Measurements from ENCODE around the gene MCM5.

The MCM5 gene

DNA sequence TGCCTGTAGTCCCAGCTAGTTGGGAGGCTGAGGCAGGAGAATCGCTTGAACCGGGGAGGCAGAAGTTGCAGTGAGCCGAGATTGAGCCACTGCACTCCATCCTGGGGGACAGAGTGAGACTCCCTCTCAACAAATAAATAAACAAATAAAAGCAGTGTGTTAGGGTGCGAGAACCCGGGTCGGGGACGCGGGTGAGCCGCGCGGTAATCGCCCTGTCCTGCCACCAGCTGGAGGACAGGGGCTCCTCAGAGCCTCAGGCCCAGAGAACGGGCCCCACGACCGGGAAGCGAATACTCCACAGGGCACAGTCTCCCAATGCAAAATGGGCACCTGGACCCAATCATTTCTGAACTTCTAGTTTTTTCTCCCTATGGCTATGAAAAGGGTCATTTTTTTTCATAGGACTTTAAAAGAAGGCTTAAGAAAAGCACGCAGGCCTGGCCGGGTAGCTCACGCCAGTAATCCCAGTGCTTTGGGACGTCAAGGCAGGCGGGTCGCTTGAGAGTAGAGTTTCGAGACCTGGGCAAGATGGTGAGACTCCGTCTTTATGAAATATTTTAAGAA is 744 bp upstream of the MCM5 start:
- Histone ChIP-seq H3K27me3 (ENCODE audit: control insufficient read depth in 5 of 5, insufficient read depth in 4 of 5, low read length in 5 of 5) (no peaks in the 10 kb centered on the region), H3K9ac (ENCODE audit: low read length in 5 of 5) (peak overlapping the region in 3 of 5 donors; percentile 59 to 63 (median 62))

DNA sequence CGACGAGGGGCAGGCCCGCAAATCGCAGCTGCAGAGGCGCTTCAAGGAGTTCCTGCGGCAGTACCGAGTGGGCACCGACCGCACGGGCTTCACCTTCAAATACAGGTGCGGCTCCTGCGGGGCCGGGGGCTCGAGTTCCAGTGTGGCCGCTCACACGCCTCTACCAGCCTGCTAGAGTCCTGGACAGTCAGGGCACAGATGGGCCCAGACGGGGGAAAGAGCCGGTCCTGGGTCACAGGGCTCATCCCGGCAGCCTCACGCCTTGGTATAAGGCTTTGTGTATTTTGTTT is 506 bp downstream of the MCM5 start:
- H3K36me3 ChIP-seq (ENCODE audit: control insufficient read depth in 5 of 5, insufficient read depth in 5 of 5, low read length in 5 of 5): peaks cover 0 to 23% (median 18%) of the 10 kb centered on the region in 5 donors
- peaks cover 0 to 27% (median 21%) of the 10 kb centered on the region in 5 donors for H3K4me1 ChIP-seq (ENCODE audit: control insufficient read depth in 5 of 5, insufficient read depth in 5 of 5, low read length in 5 of 5)
- no peaks in the 10 kb centered on the region for H3K9me3 ChIP-seq (ENCODE audit: control insufficient read depth in 5 of 5, low read length in 5 of 5)
- no peak overlapping the region for H3K27ac ChIP-seq (ENCODE audit: low read depth, low read length)
- H3K27me3 ChIP-seq (ENCODE audit: control insufficient read depth in 5 of 5, insufficient read depth in 4 of 5, low read length in 5 of 5): no peaks in the 10 kb centered on the region
- peak overlapping the region; percentile 79 to 94 (median 93) for H3K4me3 ChIP-seq (ENCODE audit: low read depth in 1 of 5, low read length in 5 of 5)
- peak overlapping the region in 4 of 5 donors; percentile 68 to 82 (median 79) for H3K9ac ChIP-seq (ENCODE audit: low read length in 5 of 5)

More for the DNA sequence above, 744 bp upstream of the MCM5 start:
- peaks cover 0 to 27% (median 21%) of the 10 kb centered on the region in 5 donors for H3K4me1 ChIP-seq (ENCODE audit: control insufficient read depth in 5 of 5, insufficient read depth in 5 of 5, low read length in 5 of 5)
- H3K4me3 ChIP-seq (ENCODE audit: low read depth in 1 of 5, low read length in 5 of 5): peak overlapping the region; percentile 90 to 94 (median 93)
- H3K27ac ChIP-seq (ENCODE audit: low read depth, low read length): peak overlapping the region; percentile 57
- peaks cover 0 to 15% (median 13%) of the 10 kb centered on the region in 5 donors for H3K36me3 ChIP-seq (ENCODE audit: control insufficient read depth in 5 of 5, insufficient read depth in 5 of 5, low read length in 5 of 5)
- H3K9me3 ChIP-seq (ENCODE audit: control insufficient read depth in 5 of 5, low read length in 5 of 5): no peaks in the 10 kb centered on the region

DNA sequence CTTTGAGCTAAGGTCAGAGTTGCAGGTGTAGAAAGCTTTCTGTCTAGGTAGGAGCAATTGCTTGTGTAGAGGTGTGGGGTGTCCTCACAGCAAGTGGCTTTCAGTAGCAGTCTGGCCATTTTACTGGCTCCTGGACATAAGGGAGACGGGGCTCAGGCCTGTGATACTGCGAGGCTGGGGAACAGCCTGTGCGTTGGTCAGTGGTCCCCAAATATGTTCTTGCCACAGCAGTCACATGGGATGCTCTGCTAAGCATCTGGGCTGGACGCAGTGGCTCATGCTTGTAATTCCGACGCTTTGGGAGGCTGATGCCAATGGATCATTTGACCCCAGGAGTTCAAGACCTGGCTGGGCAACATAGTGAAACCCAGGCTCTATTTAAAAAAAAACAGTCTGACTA is 1.9 kb downstream of the MCM5 start:
- no peaks in the 10 kb centered on the region for H3K27me3 ChIP-seq (ENCODE audit: control insufficient read depth in 5 of 5, insufficient read depth in 4 of 5, low read length in 5 of 5)
- no peak overlapping the region for H3K9ac ChIP-seq (ENCODE audit: low read length in 5 of 5)
- H3K4me3 ChIP-seq (ENCODE audit: low read depth in 1 of 5, low read length in 5 of 5): no peak overlapping the region
- peaks cover 0 to 27% (median 21%) of the 10 kb centered on the region in 5 donors for H3K4me1 ChIP-seq (ENCODE audit: control insufficient read depth in 5 of 5, insufficient read depth in 5 of 5, low read length in 5 of 5)
- no peaks in the 10 kb centered on the region for H3K9me3 ChIP-seq (ENCODE audit: control insufficient read depth in 5 of 5, low read length in 5 of 5)
- H3K36me3 ChIP-seq (ENCODE audit: control insufficient read depth in 5 of 5, insufficient read depth in 5 of 5, low read length in 5 of 5): peaks cover 0 to 35% (median 25%) of the 10 kb centered on the region in 5 donors
- H3K27ac ChIP-seq (ENCODE audit: low read depth, low read length): no peak overlapping the region

DNA sequence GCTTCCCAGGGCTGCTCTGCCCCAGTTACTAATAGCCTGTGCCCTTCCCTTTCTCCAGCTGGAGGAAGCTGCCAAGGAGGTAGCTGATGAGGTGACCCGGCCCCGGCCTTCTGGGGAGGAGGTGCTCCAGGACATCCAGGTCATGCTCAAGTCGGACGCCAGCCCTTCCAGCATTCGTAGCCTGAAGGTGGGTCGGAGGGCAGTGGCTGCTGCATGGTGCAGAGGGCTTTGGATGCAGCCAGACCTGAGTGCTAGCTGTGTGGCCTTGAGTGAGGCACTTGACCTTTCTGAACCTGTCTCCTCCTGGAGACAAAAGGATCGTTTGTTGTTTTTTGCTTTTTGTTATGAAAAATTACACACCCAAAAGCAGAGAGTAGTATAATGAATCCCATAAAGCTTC is 3.4 kb downstream of the MCM5 start:
- H3K9me3 ChIP-seq (ENCODE audit: control insufficient read depth in 5 of 5, low read length in 5 of 5): no peaks in the 10 kb centered on the region
- no peak overlapping the region for H3K9ac ChIP-seq (ENCODE audit: low read length in 5 of 5)
- H3K4me1 ChIP-seq (ENCODE audit: control insufficient read depth in 5 of 5, insufficient read depth in 5 of 5, low read length in 5 of 5): peaks cover 0 to 23% (median 20%) of the 10 kb centered on the region in 5 donors
- no peak overlapping the region for H3K27ac ChIP-seq (ENCODE audit: low read depth, low read length)
- H3K4me3 ChIP-seq (ENCODE audit: low read depth in 1 of 5, low read length in 5 of 5): no peak overlapping the region
- no peaks in the 10 kb centered on the region for H3K27me3 ChIP-seq (ENCODE audit: control insufficient read depth in 5 of 5, insufficient read depth in 4 of 5, low read length in 5 of 5)
- peaks cover 0 to 50% (median 38%) of the 10 kb centered on the region in 5 donors for H3K36me3 ChIP-seq (ENCODE audit: control insufficient read depth in 5 of 5, insufficient read depth in 5 of 5, low read length in 5 of 5)

DNA sequence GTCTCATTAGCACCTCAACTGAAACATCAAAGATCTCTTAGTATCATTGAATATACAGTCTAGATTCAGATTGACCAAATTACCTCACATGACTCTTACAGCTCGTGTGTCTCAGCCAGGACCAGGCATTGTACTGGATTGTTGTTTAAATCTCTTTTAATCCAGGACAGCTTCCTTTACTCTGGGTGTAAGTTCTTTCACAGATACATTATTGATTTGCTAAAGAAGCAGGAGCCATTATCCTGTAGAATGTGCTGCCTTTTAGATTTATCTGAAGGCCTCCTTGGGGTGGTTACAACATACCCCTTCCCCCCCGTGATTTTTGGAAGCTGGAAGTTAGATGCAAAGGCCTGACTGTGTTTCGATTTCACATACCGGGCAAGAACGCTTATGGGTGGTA is 4.2 kb downstream of the MCM5 start:
- Histone ChIP-seq H3K36me3 (ENCODE audit: control insufficient read depth in 5 of 5, insufficient read depth in 5 of 5, low read length in 5 of 5) (peaks cover 0 to 58% (median 43%) of the 10 kb centered on the region in 5 donors), H3K4me3 (ENCODE audit: low read depth in 1 of 5, low read length in 5 of 5) (no peak overlapping the region), H3K27ac (ENCODE audit: low read depth, low read length) (no peak overlapping the region), H3K4me1 (ENCODE audit: control insufficient read depth in 5 of 5, insufficient read depth in 5 of 5, low read length in 5 of 5) (peaks cover 0 to 26% (median 20%) of the 10 kb centered on the region in 5 donors), H3K27me3 (ENCODE audit: control insufficient read depth in 5 of 5, insufficient read depth in 4 of 5, low read length in 5 of 5) (no peaks in the 10 kb centered on the region), H3K9ac (ENCODE audit: low read length in 5 of 5) (no peak overlapping the region), H3K9me3 (ENCODE audit: control insufficient read depth in 5 of 5, low read length in 5 of 5) (no peaks in the 10 kb centered on the region)

DNA sequence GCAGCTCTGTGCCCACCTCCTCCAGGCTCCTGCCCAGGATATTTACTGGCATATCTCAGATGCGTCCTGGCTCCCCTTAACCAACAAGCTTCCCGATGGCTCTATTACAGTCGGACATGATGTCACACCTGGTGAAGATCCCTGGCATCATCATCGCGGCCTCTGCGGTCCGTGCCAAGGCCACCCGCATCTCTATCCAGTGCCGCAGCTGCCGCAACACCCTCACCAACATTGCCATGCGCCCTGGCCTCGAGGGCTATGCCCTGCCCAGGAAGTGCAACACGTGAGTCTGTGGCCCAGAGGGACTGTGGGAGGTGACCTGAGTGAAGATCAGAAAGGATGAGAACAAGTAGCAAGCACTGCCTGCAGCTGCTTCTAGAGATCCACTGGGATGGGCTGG is 6.5 kb downstream of the MCM5 start:
- Histone ChIP-seq H3K27ac (ENCODE audit: low read depth, low read length) (no peak overlapping the region), H3K36me3 (ENCODE audit: control insufficient read depth in 5 of 5, insufficient read depth in 5 of 5, low read length in 5 of 5) (peaks cover 3 to 80% (median 63%) of the 10 kb centered on the region in 5 donors), H3K9ac (ENCODE audit: low read length in 5 of 5) (no peak overlapping the region), H3K27me3 (ENCODE audit: control insufficient read depth in 5 of 5, insufficient read depth in 4 of 5, low read length in 5 of 5) (no peaks in the 10 kb centered on the region), H3K9me3 (ENCODE audit: control insufficient read depth in 5 of 5, low read length in 5 of 5) (no peaks in the 10 kb centered on the region), H3K4me1 (ENCODE audit: control insufficient read depth in 5 of 5, insufficient read depth in 5 of 5, low read length in 5 of 5) (peaks cover 0 to 31% (median 16%) of the 10 kb centered on the region in 5 donors), H3K4me3 (ENCODE audit: low read depth in 1 of 5, low read length in 5 of 5) (no peak overlapping the region)

DNA sequence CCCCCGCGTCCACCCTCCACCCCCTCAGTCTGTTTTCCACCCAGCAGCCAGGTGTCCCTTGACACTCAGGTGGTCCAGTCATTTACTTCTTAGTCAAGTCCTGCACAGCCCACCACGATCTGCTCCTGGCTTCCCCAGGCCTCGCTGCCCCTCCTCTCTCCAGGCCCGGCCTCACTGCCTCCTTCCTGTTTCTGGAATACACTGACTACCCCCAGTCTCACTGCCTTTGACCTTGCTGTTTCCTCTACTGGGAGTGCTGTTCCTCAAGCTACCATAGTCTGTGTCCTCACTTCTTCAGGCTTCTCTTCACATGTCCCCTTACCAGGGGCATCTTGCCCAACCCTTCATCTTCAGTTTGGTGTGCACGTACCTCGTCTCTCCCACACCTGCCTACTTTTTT is 7.4 kb downstream of the MCM5 start:
- Histone ChIP-seq H3K4me3 (ENCODE audit: low read depth in 1 of 5, low read length in 5 of 5) (no peak overlapping the region), H3K9ac (ENCODE audit: low read length in 5 of 5) (no peak overlapping the region), H3K9me3 (ENCODE audit: control insufficient read depth in 5 of 5, low read length in 5 of 5) (no peaks in the 10 kb centered on the region), H3K27ac (ENCODE audit: low read depth, low read length) (no peak overlapping the region), H3K4me1 (ENCODE audit: control insufficient read depth in 5 of 5, insufficient read depth in 5 of 5, low read length in 5 of 5) (peaks cover 0 to 31% (median 16%) of the 10 kb centered on the region in 5 donors), H3K36me3 (ENCODE audit: control insufficient read depth in 5 of 5, insufficient read depth in 5 of 5, low read length in 5 of 5) (peaks cover 3 to 89% (median 72%) of the 10 kb centered on the region in 5 donors), H3K27me3 (ENCODE audit: control insufficient read depth in 5 of 5, insufficient read depth in 4 of 5, low read length in 5 of 5) (no peaks in the 10 kb centered on the region)

DNA sequence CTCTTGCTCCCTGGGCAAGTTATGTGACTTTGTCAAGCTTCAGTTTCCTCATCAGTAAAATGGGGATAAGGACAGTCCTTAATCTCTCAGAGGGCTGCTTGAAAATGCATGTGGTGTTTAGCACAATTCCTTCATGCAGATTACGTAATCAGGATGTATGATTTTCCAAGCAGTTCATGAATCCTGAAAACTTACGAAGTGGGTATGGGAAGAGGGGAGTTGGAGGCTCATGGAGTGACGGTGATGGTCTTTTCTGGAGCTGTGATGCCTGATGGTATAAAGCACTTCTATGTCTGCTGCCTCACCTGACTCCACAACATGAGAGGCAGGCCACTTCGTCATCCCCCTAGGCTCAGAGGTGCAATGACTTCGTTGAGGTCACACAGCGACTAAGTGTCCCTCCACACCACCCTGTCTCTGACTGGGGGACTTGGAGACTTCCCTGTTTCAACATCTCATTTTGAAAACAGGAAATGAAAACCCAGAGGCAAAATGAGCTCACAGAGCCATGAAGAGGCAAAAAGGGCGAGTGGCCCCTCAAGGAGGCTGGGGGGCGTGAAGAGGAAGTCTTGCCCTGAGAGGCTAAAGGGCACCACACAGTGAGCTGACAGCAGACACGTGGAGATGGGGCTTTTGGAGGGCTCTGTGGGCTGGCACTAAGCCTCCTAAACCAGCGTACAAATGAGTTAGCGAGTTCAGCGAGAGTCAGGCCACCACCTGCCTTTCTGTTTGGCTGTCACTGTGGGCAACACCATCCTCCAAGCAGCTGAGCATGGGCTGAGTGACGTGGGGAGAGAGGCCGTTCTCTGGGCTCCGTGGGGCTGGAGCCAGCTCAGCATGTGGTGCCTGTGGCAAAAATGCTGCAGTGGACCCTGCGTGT is 10.1 kb downstream of the MCM5 start:
- H3K27ac ChIP-seq (ENCODE audit: low read depth, low read length): no peak overlapping the region
- no peaks in the 10 kb centered on the region for H3K9me3 ChIP-seq (ENCODE audit: control insufficient read depth in 5 of 5, low read length in 5 of 5)
- H3K4me1 ChIP-seq (ENCODE audit: control insufficient read depth in 5 of 5, insufficient read depth in 5 of 5, low read length in 5 of 5): peaks cover 0 to 31% (median 16%) of the 10 kb centered on the region in 5 donors
- H3K36me3 ChIP-seq (ENCODE audit: control insufficient read depth in 5 of 5, insufficient read depth in 5 of 5, low read length in 5 of 5): peaks cover 3 to 94% (median 74%) of the 10 kb centered on the region in 5 donors
- H3K9ac ChIP-seq (ENCODE audit: low read length in 5 of 5): no peak overlapping the region
- H3K27me3 ChIP-seq (ENCODE audit: control insufficient read depth in 5 of 5, insufficient read depth in 4 of 5, low read length in 5 of 5): no peaks in the 10 kb centered on the region
- H3K4me3 ChIP-seq (ENCODE audit: low read depth in 1 of 5, low read length in 5 of 5): no peak overlapping the region

DNA sequence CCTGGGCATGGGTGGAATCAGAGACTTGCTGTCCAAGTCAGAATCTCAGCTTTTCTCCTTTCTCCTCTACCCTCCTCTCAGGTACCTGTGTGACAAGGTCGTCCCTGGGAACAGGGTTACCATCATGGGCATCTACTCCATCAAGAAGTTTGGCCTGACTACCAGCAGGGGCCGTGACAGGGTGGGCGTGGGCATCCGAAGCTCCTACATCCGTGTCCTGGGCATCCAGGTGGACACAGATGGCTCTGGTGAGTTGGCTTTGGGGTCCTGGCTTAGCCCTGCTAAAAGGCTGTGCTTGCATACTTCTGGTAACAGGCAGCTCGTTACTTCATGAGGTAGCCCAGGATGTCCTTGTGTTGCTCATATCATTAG is 10.7 kb downstream of the MCM5 start:
- Histone ChIP-seq H3K27me3 (ENCODE audit: control insufficient read depth in 5 of 5, insufficient read depth in 4 of 5, low read length in 5 of 5) (no peaks in the 10 kb centered on the region), H3K9me3 (ENCODE audit: control insufficient read depth in 5 of 5, low read length in 5 of 5) (no peaks in the 10 kb centered on the region), H3K36me3 (ENCODE audit: control insufficient read depth in 5 of 5, insufficient read depth in 5 of 5, low read length in 5 of 5) (peaks cover 3 to 96% (median 80%) of the 10 kb centered on the region in 5 donors), H3K27ac (ENCODE audit: low read depth, low read length) (no peak overlapping the region), H3K4me1 (ENCODE audit: control insufficient read depth in 5 of 5, insufficient read depth in 5 of 5, low read length in 5 of 5) (peaks cover 0 to 31% (median 16%) of the 10 kb centered on the region in 5 donors), H3K9ac (ENCODE audit: low read length in 5 of 5) (no peak overlapping the region), H3K4me3 (ENCODE audit: low read depth in 1 of 5, low read length in 5 of 5) (no peak overlapping the region)

DNA sequence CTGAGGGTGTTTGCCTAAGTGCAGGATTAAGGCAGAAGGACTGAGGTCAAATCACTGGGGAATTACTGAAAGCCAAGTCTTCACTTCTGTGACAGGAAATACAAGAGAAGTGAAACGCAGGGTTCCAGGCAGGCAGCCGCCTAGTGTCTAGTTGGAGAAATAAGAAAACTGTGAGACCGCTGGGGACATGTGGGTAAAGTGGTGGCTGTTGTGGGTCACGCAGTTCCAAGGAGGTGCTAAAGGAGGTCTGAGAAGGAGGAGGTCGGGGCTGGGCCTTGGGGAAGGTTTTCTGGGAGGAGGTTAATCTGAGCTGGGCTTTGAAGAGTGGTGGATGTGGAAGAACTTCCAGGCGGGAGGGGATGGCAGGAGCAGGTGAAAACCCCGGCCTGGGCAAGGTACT is 11.2 kb downstream of the MCM5 start:
- H3K27ac ChIP-seq (ENCODE audit: low read depth, low read length): no peak overlapping the region

More for the DNA sequence above, 11.2 kb downstream of the MCM5 start:
- Histone ChIP-seq H3K4me1 (ENCODE audit: control insufficient read depth in 5 of 5, insufficient read depth in 5 of 5, low read length in 5 of 5) (peaks cover 0 to 31% (median 16%) of the 10 kb centered on the region in 5 donors), H3K4me3 (ENCODE audit: low read depth in 1 of 5, low read length in 5 of 5) (no peak overlapping the region), H3K9ac (ENCODE audit: low read length in 5 of 5) (no peak overlapping the region), H3K9me3 (ENCODE audit: control insufficient read depth in 5 of 5, low read length in 5 of 5) (no peaks in the 10 kb centered on the region), H3K36me3 (ENCODE audit: control insufficient read depth in 5 of 5, insufficient read depth in 5 of 5, low read length in 5 of 5) (peaks cover 3 to 96% (median 85%) of the 10 kb centered on the region in 5 donors), H3K27me3 (ENCODE audit: control insufficient read depth in 5 of 5, insufficient read depth in 4 of 5, low read length in 5 of 5) (no peaks in the 10 kb centered on the region)

All from subcutaneous abdominal adipose tissue (tissue), 5 donors.